GM12801 (cell line): ENCODE data around the gene TMPRSS6.

Source experiments
- CTCF ChIP-seq: IDR thresholded peaks from one replicate; pipeline ENCODE4 v1.5.1; 2011; ENCODE audit warnings: control low read depth; ENCODE audit not compliant: insufficient read length; ENCODE audit errors: extremely low read depth

The TMPRSS6 gene

GRCh38 chr22:37137903-37138665, 28.6 kb upstream of the TMPRSS6 start:
- TF ChIP-seq CTCF: no peak

GRCh38 chr22:37137131-37137530, 27.6 kb upstream of the TMPRSS6 start:
- no peak for TF ChIP-seq CTCF

- TF ChIP-seq CTCF: no peak
Observed at GRCh38 chr22:37135023-37135422, 25.5 kb upstream of the TMPRSS6 start.

- TF ChIP-seq CTCF: no peak
Observed at GRCh38 chr22:37133304-37134018, 23.9 kb upstream of the TMPRSS6 start.

- no peak for TF ChIP-seq CTCF
Observed at GRCh38 chr22:37132773-37133172, 23.3 kb upstream of the TMPRSS6 start.

- TF ChIP-seq CTCF: no peak
Observed at GRCh38 chr22:37129866-37130441, 20.4 kb upstream of the TMPRSS6 start.

- TF ChIP-seq CTCF: no peak
Observed at GRCh38 chr22:37128555-37129281, 19.2 kb upstream of the TMPRSS6 start.
